GM06990 (cell line): ENCODE data around the gene VPS18.
A peak's percentile ranks its signal among the peaks of the same experiment; 100 is the strongest.

ENCODE experiments used
- DNase-seq: peaks from one replicate; pipeline ENCODE4 v3.0.0-alpha.2; 2011; ENCODE audit not compliant: insufficient read length; ENCODE audit errors: extremely low read depth
- H3K27me3 ChIP-seq: replicated peaks from 2 replicates; pipeline ENCODE4 v1.6.0; 2011; ENCODE audit warnings: low read length; ENCODE audit not compliant: control insufficient read depth, insufficient read depth
- H3K36me3 ChIP-seq: 2 replicates; pipeline ENCODE4 v1.5.1; 2011; ENCODE audit warnings: low read length; ENCODE audit not compliant: control insufficient read depth, insufficient read depth
- H3K4me3 ChIP-seq: replicated peaks from 2 replicates; pipeline ENCODE4 v1.5.1; 2011; ENCODE audit warnings: low read depth, mild to moderate bottlenecking, control low read depth, low read length
- CTCF ChIP-seq: IDR thresholded peaks from 2 replicates; pipeline ENCODE4 v1.5.1; 2011; ENCODE audit warnings: low read length, control low read depth, mild to moderate bottlenecking, inconsistent platforms; ENCODE audit not compliant: insufficient read depth, poor library complexity, severe bottlenecking

VPS18 gene

GRCh38 chr15:40892447-40893012 lies 1.7 kb upstream of the VPS18 start:
- no peak for TF ChIP-seq CTCF
- DNase-seq: no peak
- Histone ChIP-seq H3K27me3 (no peaks in the 10 kb centered on the region), H3K36me3 (peaks cover 3% of the 10 kb centered on the region), H3K4me3 (no peak overlapping the region)

GRCh38 chr15:40893019-40893670 lies 1.1 kb upstream of the VPS18 start:
- DNase-seq: no peak
- TF ChIP-seq CTCF: no peak
- Histone ChIP-seq H3K36me3 (peaks cover 3% of the 10 kb centered on the region), H3K27me3 (no peaks in the 10 kb centered on the region), H3K4me3 (no peak overlapping the region)

- TF ChIP-seq CTCF: peak; percentile 63
- peak; percentile 65 for DNase-seq
- H3K36me3 ChIP-seq: peaks cover 12% of the 10 kb centered on the region
- no peaks in the 10 kb centered on the region for H3K27me3 ChIP-seq
- peak overlapping the region; percentile 95 for H3K4me3 ChIP-seq
Measured at GRCh38 chr15:40894681-40895448, 615 bp downstream of the VPS18 start.

GRCh38 chr15:40899536-40900207 lies 5.4 kb downstream of the VPS18 start:
- DNase-seq: no peak
- Histone ChIP-seq H3K4me3 (no peak overlapping the region), H3K36me3 (peaks cover 41% of the 10 kb centered on the region), H3K27me3 (no peaks in the 10 kb centered on the region)
- no peak for TF ChIP-seq CTCF

GRCh38 chr15:40900256-40901052 lies 6.2 kb downstream of the VPS18 start:
- H3K36me3 ChIP-seq: peaks cover 44% of the 10 kb centered on the region
- H3K27me3 ChIP-seq: no peaks in the 10 kb centered on the region
- DNase-seq: no peak
- no peak overlapping the region for H3K4me3 ChIP-seq
- TF ChIP-seq CTCF: no peak
